GM23338 (cell line): ENCODE results near the gene NCKAP5. TPM values are rescaled to one million over a fixed set of nuclear protein-coding genes. Genes with fewer than 3 reads are reported as not detected.

Experiments
- ATAC-seq: fragments of 200-7000 bp; cut with Tn5 transposase; 3 replicates; pipeline ENCODE4 v1.9.1; 2020
- DNase-seq: peaks from one replicate; pipeline ENCODE4 v3.0.0-alpha.2; 2015; ENCODE audit warnings: low spot score
- H2AFZ ChIP-seq: fragments of 200-600 bp; sonication (generic); 2 replicates; pipeline ENCODE4 v1.8.0; 2016; ENCODE audit warnings: antibody characterized with exemption, mild to moderate bottlenecking, moderate library complexity
- H3F3A ChIP-seq: fragments of 200-600 bp; sonication (generic); replicated peaks from 2 replicates; pipeline ENCODE4 v1.8.0; 2017; ENCODE audit warnings: antibody characterized with exemption, mixed run types, low read depth
- H3K27ac ChIP-seq: fragments of 200-600 bp; sonication (generic); 2 replicates; pipeline ENCODE4 v1.6.1; 2016; ENCODE audit warnings: low read depth
- H3K27me3 ChIP-seq: fragments of 200-600 bp; sonication (generic); 2 replicates; pipeline ENCODE4 v1.8.0; 2016; ENCODE audit warnings: mild to moderate bottlenecking, mixed run types, moderate library complexity; ENCODE audit not compliant: insufficient read depth
- H3K36me3 ChIP-seq: fragments of 200-600 bp; sonication (generic); 2 replicates; pipeline ENCODE4 v1.8.0; 2016; ENCODE audit warnings: mild to moderate bottlenecking; ENCODE audit not compliant: insufficient read depth
- H3K4me1 ChIP-seq: fragments of 200-600 bp; sonication (generic); 2 replicates; pipeline ENCODE4 v1.8.0; 2016; ENCODE audit warnings: mild to moderate bottlenecking, moderate library complexity; ENCODE audit not compliant: insufficient read depth
- H3K4me2 ChIP-seq: fragments of 200-600 bp; sonication (generic); 2 replicates; pipeline ENCODE4 v1.7.1; 2017; ENCODE audit warnings: mixed run types
- H3K4me3 ChIP-seq: fragments of 200-600 bp; sonication (generic); 2 replicates; pipeline ENCODE4 v1.6.1; 2016; ENCODE audit warnings: mixed run types
- H3K79me2 ChIP-seq: fragments of 200-600 bp; sonication (generic); replicated peaks from 2 replicates; pipeline ENCODE4 v1.8.0; 2017; ENCODE audit warnings: mild to moderate bottlenecking; ENCODE audit not compliant: insufficient read depth
- H3K9me2 ChIP-seq: fragments of 200-600 bp; sonication (generic); 2 replicates; pipeline ENCODE4 v1.8.0; 2017; ENCODE audit not compliant: insufficient read depth
- H4K20me1 ChIP-seq: fragments of 200-600 bp; sonication (generic); replicated peaks from 2 replicates; pipeline ENCODE4 v1.8.0; 2017; ENCODE audit warnings: mild to moderate bottlenecking; ENCODE audit not compliant: insufficient read depth
- H3K27ac Mint-ChIP-seq: 2 replicates; pipeline ENCODE4 v1.8.0; 2020; ENCODE audit warnings: inconsistent platforms, mild to moderate bottlenecking, moderate library complexity, mixed read lengths
- H3K27me3 Mint-ChIP-seq: 3 replicates; pipeline ENCODE4 v1.8.0; 2022; ENCODE audit warnings: low read depth, mild to moderate bottlenecking, moderate library complexity, mixed read lengths, inconsistent platforms; ENCODE audit not compliant: insufficient read depth, poor library complexity
- H3K36me3 Mint-ChIP-seq: 3 replicates; pipeline ENCODE4 v1.8.0; 2021; ENCODE audit warnings: low read depth, mild to moderate bottlenecking, inconsistent platforms, moderate library complexity, mixed read lengths
- H3K4me1 Mint-ChIP-seq: 3 replicates; pipeline ENCODE4 v1.8.0; 2020; ENCODE audit warnings: mild to moderate bottlenecking, inconsistent platforms, mixed read lengths
- H3K4me3 Mint-ChIP-seq: 3 replicates; pipeline ENCODE4 v1.8.0; 2021; ENCODE audit warnings: moderate library complexity, mild to moderate bottlenecking, inconsistent platforms, mixed read lengths
- H3K9me3 Mint-ChIP-seq: 3 replicates; pipeline ENCODE4 v1.8.0; 2020; ENCODE audit warnings: moderate library complexity, mild to moderate bottlenecking, inconsistent platforms, mixed read lengths
- CREB1 ChIP-seq: fragments of 250-450 bp; sonication (Bioruptor Pico); IDR thresholded peaks from 2 replicates; pipeline ENCODE4 v1.5.0; 2020; ENCODE audit warnings: low read depth, mild to moderate bottlenecking, moderate library complexity
- EZH2 ChIP-seq: fragments of 200-600 bp; sonication (generic); IDR thresholded peaks from one replicate; pipeline ENCODE4 v1.8.0; 2017; ENCODE audit warnings: antibody characterized with exemption, mild to moderate bottlenecking, low read depth; ENCODE audit not compliant: unreplicated experiment
- EZH2phosphoT487 ChIP-seq: fragments of 200-600 bp; sonication (generic); IDR thresholded peaks from one replicate; pipeline ENCODE4 v1.8.1; 2018; ENCODE audit warnings: antibody characterized with exemption; ENCODE audit not compliant: unreplicated experiment
- JUNB ChIP-seq: IDR thresholded peaks from one replicate; pipeline ENCODE4 v1.6.1; 2016; ENCODE audit warnings: antibody characterized with exemption; ENCODE audit not compliant: unreplicated experiment
- REST ChIP-seq: IDR thresholded peaks from one replicate; pipeline ENCODE4 v1.6.1; 2018; ENCODE audit warnings: antibody characterized with exemption; ENCODE audit not compliant: unreplicated experiment
- STAT1 ChIP-seq: IDR thresholded peaks from one replicate; pipeline ENCODE4 v1.6.1; 2016; ENCODE audit warnings: antibody characterized with exemption; ENCODE audit not compliant: unreplicated experiment
- ZNF114 ChIP-seq: fragments of 250-450 bp; sonication (Bioruptor Pico); IDR thresholded peaks from 2 replicates; pipeline ENCODE4 v1.5.0; 2020; ENCODE audit warnings: mild to moderate bottlenecking, moderate library complexity
- ZNF331 ChIP-seq: fragments of 250-450 bp; sonication (Bioruptor Pico); IDR thresholded peaks from 2 replicates; pipeline ENCODE4 v1.5.0; 2020; ENCODE audit warnings: low read depth, mild to moderate bottlenecking, moderate library complexity
- polyA plus RNA-seq: library from polyadenylated mRNA; unstranded; fragments of >200 nt; fragmentation: Nextera tagmentation; extraction: Ambion mirVana; gene quantifications from 2 replicates; pipeline ENCODE4 v1.2.1, GENCODE V29; 2016
- total RNA-seq: library from RNA; depleted of rRNA; stranded (reverse); fragments of >200 nt; shearing (Covaris generic); gene quantifications from 2 replicates; pipeline ENCODE4 v1.2.3, GENCODE V29; 2014
- TF ChIP-seq, protein P1 (sequence below): IDR thresholded peaks from 2 replicates; pipeline ENCODE4 v1.6.1; 2016; ENCODE audit warnings: antibody characterized with exemption

NCKAP5 gene
- total and polyA plus RNA-seq, 2 experiments from 2014 or later = 0.34 to 0.73 TPM

- TF ChIP-seq EZH2 (no peak), ZNF331 (CRISPR knock-in tag) (no peak)
Measured at GRCh38 chr2:133271105-133271504, 297.2 kb downstream of the NCKAP5 start (continued).

GRCh38 chr2:133270550-133270949 is 297.7 kb downstream of the NCKAP5 start:
- TF ChIP-seq, protein P1, sequence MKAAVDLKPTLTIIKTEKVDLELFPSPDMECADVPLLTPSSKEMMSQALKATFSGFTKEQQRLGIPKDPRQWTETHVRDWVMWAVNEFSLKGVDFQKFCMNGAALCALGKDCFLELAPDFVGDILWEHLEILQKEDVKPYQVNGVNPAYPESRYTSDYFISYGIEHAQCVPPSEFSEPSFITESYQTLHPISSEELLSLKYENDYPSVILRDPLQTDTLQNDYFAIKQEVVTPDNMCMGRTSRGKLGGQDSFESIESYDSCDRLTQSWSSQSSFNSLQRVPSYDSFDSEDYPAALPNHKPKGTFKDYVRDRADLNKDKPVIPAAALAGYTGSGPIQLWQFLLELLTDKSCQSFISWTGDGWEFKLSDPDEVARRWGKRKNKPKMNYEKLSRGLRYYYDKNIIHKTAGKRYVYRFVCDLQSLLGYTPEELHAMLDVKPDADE = no peak
- TF ChIP-seq EZH2 (no peak), CREB1 (CRISPR knock-in tag) (no peak), STAT1 (no peak)
- no peaks in the 10 kb centered on the region for H3K79me2 ChIP-seq
- no peak overlapping the region for H3K27ac Mint-ChIP-seq

DNA sequence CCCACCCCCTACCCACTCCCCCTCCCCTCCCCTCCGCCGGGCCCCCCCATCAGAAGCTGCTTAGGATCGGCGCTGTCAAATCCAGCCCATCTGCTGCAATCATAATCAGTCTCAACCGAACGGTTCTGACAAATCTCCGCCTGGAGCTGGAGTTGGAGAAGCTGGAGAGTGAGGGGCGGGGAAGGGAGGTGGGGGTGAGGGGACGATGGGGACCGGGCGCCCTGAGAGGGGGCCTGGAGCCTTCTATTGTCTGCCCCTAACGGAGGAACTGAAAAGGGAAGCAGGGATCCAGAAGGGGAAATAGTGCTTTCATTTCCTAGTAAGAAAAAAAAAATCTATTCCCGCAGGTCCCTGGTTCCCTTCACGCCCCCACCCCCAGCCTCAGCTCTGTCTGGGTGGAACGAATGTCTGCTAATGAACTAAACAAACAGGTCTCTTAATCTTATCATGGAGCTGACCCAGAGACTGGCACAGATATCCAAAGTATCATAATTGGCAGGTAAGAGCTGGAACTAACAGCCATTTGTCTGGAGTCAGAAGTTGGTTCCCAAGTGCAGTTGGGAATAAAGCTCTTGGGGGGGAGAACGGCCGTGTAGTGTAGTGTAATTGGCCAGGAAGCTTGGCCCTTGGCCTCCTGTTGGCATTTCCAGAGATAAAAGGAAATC is 301.2 kb downstream of the NCKAP5 start:
- Mint-ChIP-seq H3K36me3 (no peaks in the 10 kb centered on the region), H3K4me3 (peak overlapping the region; percentile 85), H3K4me1 (peaks cover 14% of the 10 kb centered on the region), H3K27me3 (peaks cover 11% of the 10 kb centered on the region), H3K9me3 (no peaks in the 10 kb centered on the region; the same call in 2 of the 3 replicates), H3K27ac (no peak overlapping the region)
- DNase-seq (peak; percentile 51), ATAC-seq (peak; percentile 32)
- Histone ChIP-seq H3K4me3 (peak overlapping the region; percentile 76), H3K36me3 (no peaks in the 10 kb centered on the region), H3K79me2 (no peaks in the 10 kb centered on the region), H2AFZ (peak overlapping the region; percentile 96), H3K4me2 (peak overlapping the region; percentile 92), H4K20me1 (no peaks in the 10 kb centered on the region), H3K27me3 (peaks cover 32% of the 10 kb centered on the region), H3F3A (no peaks in the 10 kb centered on the region), H3K9me2 (no peaks in the 10 kb centered on the region), H3K27ac (no peak overlapping the region), H3K4me1 (peaks cover 9% of the 10 kb centered on the region; the same call in 1 of the 2 replicates)
- TF ChIP-seq ZNF331 (CRISPR knock-in tag) (no peak), REST (no peak), EZH2 (no peak), EZH2phosphoT487 (no peak), ZNF114 (CRISPR knock-in tag) (no peak), STAT1 (no peak), JUNB (no peak)
- TF ChIP-seq, protein P1 = no peak

More at GRCh38 chr2:133270550-133270949, 297.7 kb downstream of the NCKAP5 start:
- ATAC-seq (no peak), DNase-seq (no peak)
- Histone ChIP-seq H3K27ac (no peak overlapping the region), H3K4me2 (no peak overlapping the region), H3K36me3 (no peaks in the 10 kb centered on the region), H3K4me3 (no peak overlapping the region), H2AFZ (no peak overlapping the region), H3F3A (no peaks in the 10 kb centered on the region), H3K4me1 (no peaks in the 10 kb centered on the region; the same call in 1 of the 2 replicates), H3K27me3 (peaks cover 16% of the 10 kb centered on the region), H3K9me2 (no peaks in the 10 kb centered on the region), H4K20me1 (no peaks in the 10 kb centered on the region)
- no peaks in the 10 kb centered on the region for H3K9me3 Mint-ChIP-seq
- H3K36me3 Mint-ChIP-seq = no peaks in the 10 kb centered on the region
- H3K27me3 Mint-ChIP-seq = peaks cover 9% of the 10 kb centered on the region
- peaks cover 7% of the 10 kb centered on the region for H3K4me1 Mint-ChIP-seq
- H3K4me3 Mint-ChIP-seq = no peak overlapping the region
